Left lung (tissue), 10 donors: Measurements from ENCODE around the gene DHRS4L2. TPM values are rescaled to one million over a fixed set of nuclear protein-coding genes. Genes with fewer than 3 reads are reported as not detected.
"Not testable (repeated sequence)": the region's sequence is repeated elsewhere in the genome, so short reads cannot be mapped to it uniquely, and the experiment has no call there.

Experiments
- ATAC-seq: fragments of 200-7000 bp; cut with Tn5 transposase; one replicate; pipeline ENCODE4 v1.9.1; 2020; ENCODE audit warnings: moderate library complexity
- DNase-seq, 4 donors: peaks; one replicate each; pipeline ENCODE4 v3.0.0-alpha.2; 2013 to 2020
- H3K27ac ChIP-seq, 2 donors: fragments of 200-600 bp; sonication (generic) in 1 of 2; one replicate each; pipeline versions ENCODE4 v1.5.0 to v1.8.0; 2020 to 2021
- H3K27me3 ChIP-seq, 2 donors: fragments of 200-600 bp; sonication (generic) in 1 of 2; one replicate each; pipeline versions ENCODE4 v1.5.0 to v1.8.0; 2020 to 2021
- H3K36me3 ChIP-seq, 2 donors: fragments of 200-600 bp; sonication (generic) in 1 of 2; one replicate each; pipeline versions ENCODE4 v1.5.0 to v1.8.0; 2020 to 2021
- H3K4me1 ChIP-seq, 2 donors: fragments of 200-600 bp; one replicate each; pipeline ENCODE4 v1.8.0; 2021
- H3K4me3 ChIP-seq, 2 donors: fragments of 200-600 bp; sonication (generic) in 1 of 2; one replicate each; pipeline versions ENCODE4 v1.5.0 to v1.8.0; 2020 to 2021; ENCODE audit warnings: mild to moderate bottlenecking in 1 of 2
- H3K9me3 ChIP-seq, 2 donors: fragments of 200-600 bp; sonication (generic) in 1 of 2; one replicate each; pipeline versions ENCODE4 v1.5.0 to v1.8.0; 2020 to 2021
- intact Hi-C, 2 donors: fragments of 100-400 bp; cut with DNase I; formaldehyde crosslinking; loops; one replicate each; pipeline versions ENCODE4 v1.11.2 to v1.14.2; 2022
- polyA plus RNA-seq, 6 donors: library from polyadenylated mRNA; unstranded; fragments of 120-200 nt; gene quantifications; one replicate each; pipeline ENCODE4 v1.2.1, GENCODE V29; 2013; ENCODE audit not compliant: insufficient read length in 6 of 6
- total RNA-seq, 2 donors: library from RNA; stranded (reverse); fragmentation: NEBNext Ultra II Directional; extraction: Animal tissue kit (Norgen Biotek cat#: 25700); gene quantifications; one replicate each; pipeline ENCODE4 v1.2.1, GENCODE V29; 2021
- TF ChIP-seq, protein P1 (sequence below), 2 donors: fragments of 200-600 bp; sonication (generic) in 1 of 2; IDR thresholded peaks; one replicate each; pipeline versions ENCODE4 v1.5.0 to v1.8.0; 2021; ENCODE audit warnings: antibody characterized with exemption in 2 of 2
- donor health status: DM: no; HTN: yes; CAD: no.
- donor health status: DM: no; HTN: no; CAD: no.

DHRS4L2 gene
- total and polyA plus RNA-seq, 8 donors, result 13.8 to 32.8 (median 26.4) TPM

DNA sequence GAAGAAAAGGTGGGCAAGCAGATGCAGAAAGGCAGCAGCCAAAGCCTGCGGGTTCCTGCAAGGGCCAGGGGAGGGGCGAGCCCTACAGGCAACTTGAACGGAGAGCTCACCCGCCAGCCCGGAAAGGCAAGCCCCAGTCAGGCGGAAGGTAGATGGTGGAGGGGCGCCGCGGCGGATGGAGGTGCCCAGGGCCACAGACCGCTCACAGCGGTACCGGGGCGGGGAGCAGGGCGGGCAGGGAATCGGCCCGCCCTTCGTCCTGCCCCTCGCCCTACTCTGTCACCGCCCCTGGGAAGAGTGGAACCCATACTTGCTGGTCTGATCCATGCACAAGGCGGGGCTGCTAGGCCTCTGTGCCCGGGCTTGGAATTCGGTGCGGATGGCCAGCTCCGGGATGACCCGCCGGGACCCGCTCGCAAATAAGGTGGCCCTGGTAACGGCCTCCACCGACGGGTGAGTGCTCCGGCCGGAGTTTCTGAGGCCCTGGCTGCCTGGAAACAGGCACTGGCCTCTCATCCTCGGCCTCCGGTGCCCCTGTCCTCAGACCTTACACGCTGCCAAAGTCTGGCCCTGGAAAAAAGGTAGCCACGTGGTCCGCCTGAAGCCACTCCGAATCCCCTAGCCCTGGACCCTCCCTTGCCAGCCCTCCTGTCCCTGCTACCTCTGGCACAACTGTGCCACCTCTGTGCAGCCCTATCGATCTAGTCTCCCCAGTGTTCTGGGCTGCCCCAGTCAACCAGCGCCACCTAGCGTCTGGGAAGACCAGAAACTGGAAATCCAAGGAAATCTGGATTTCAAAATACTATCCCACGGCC, 35.1 kb upstream of the DHRS4L2 start, which contains the start of gene DHRS4:
DHRS4 (plus strand) TSS at position 307 of the 815 bp plus-strand sequence; CDS start at position 326, 19 bp downstream.
- ATAC-seq (peak; percentile 99), DNase-seq (peak; percentile 87 to 93 (median 90))
- peaks cover 0 to 11% of the 10 kb centered on the region in 2 donors for H3K36me3 ChIP-seq
- H3K4me3 ChIP-seq, result peak within 1 kb of the TSS; percentile 81 to 90
- TF ChIP-seq, protein P1, sequence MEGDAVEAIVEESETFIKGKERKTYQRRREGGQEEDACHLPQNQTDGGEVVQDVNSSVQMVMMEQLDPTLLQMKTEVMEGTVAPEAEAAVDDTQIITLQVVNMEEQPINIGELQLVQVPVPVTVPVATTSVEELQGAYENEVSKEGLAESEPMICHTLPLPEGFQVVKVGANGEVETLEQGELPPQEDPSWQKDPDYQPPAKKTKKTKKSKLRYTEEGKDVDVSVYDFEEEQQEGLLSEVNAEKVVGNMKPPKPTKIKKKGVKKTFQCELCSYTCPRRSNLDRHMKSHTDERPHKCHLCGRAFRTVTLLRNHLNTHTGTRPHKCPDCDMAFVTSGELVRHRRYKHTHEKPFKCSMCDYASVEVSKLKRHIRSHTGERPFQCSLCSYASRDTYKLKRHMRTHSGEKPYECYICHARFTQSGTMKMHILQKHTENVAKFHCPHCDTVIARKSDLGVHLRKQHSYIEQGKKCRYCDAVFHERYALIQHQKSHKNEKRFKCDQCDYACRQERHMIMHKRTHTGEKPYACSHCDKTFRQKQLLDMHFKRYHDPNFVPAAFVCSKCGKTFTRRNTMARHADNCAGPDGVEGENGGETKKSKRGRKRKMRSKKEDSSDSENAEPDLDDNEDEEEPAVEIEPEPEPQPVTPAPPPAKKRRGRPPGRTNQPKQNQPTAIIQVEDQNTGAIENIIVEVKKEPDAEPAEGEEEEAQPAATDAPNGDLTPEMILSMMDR (IDR thresholded peaks at IDR 0.05), result peak; percentile 81 to 93
- peaks cover 3 to 20% of the 10 kb centered on the region in 2 donors for H3K4me1 ChIP-seq
- no peaks in the 10 kb centered on the region for H3K27me3 ChIP-seq
- peak within 1 kb of the TSS; percentile 86 to 90 for H3K27ac ChIP-seq
- intact Hi-C loops, result no loop called here
- H3K9me3 ChIP-seq, result peaks cover 0 to 6% of the 10 kb centered on the region in 2 donors

DNA sequence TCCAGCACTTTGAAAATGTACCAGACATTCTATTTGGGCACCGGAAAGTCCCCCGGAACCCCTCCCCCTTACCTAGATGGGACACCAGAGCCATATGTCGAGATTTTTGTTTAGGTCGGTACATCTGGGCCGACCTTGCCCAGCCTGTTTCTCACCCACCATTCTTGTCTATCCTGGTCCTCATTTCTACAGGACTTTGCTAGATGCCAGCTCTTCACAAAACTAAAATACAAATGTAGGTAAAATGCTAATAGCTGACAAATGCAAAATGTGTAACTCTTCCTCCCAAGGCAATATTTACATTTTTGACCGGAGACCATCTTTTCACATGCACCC, 34.5 kb upstream of the DHRS4L2 start:
- intact Hi-C loops, H3K9me3 ChIP-seq, DNase-seq, ATAC-seq, H3K27me3 ChIP-seq: not testable (repeated sequence)
- H3K36me3 ChIP-seq, result peaks cover 0 to 11% of the 10 kb centered on the region in 2 donors
- TF ChIP-seq, protein P1 (IDR thresholded peaks at IDR 0.05), result peak in 1 of 2 donors; percentile 26
- H3K4me1 ChIP-seq, result peaks cover 3 to 20% of the 10 kb centered on the region in 2 donors
- peak overlapping the region; percentile 86 to 90 for H3K27ac ChIP-seq
- peak overlapping the region; percentile 81 to 90 for H3K4me3 ChIP-seq

DNA sequence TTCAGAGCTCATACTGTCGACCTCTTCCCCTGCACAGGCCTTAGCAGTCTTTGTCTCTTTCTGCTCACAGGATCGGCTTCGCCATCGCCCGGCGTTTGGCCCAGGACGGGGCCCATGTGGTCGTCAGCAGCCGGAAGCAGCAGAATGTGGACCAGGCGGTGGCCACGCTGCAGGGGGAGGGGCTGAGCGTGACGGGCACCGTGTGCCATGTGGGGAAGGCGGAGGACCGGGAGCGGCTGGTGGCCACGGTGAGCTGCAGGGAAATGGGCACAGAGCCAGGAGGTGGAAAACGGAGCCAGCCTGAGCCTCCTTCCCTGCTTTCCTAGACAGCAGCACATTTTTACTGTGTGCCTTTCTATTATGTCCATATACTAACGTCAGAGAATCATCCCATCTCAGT, 33.8 kb upstream of the DHRS4L2 start:
- H3K4me3 ChIP-seq, intact Hi-C loops, H3K27me3 ChIP-seq, ATAC-seq, H3K27ac ChIP-seq, H3K9me3 ChIP-seq: not testable (repeated sequence)
- peak in 1 of 4 donors; percentile 76 for DNase-seq
- peaks cover 0 to 11% of the 10 kb centered on the region in 2 donors for H3K36me3 ChIP-seq
- peaks cover 3 to 20% of the 10 kb centered on the region in 2 donors for H3K4me1 ChIP-seq

DNA sequence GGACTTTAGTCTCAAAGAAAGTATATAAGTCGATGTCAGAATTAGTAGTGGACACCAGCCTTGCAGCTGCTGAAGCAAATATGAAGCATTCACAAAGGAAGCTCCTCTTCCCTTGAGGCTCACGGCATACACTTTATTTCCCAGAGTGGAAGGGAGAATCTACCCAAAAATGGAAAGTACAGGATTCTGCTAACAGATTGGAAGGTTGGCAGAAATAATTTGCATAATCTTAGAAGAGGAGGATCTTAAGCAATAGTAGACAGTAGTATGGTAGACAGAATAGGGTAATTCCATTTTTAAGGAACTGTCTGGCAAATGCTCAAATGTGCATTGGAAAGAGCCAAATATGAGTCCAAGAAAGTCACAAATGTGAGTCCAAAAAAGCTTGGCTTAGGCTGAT, 32.9 kb upstream of the DHRS4L2 start:
- H3K4me1 ChIP-seq, result peaks cover 3 to 20% of the 10 kb centered on the region in 2 donors
- DNase-seq, H3K27me3 ChIP-seq, H3K27ac ChIP-seq, intact Hi-C loops, H3K4me3 ChIP-seq, H3K9me3 ChIP-seq, ATAC-seq: not testable (repeated sequence)
- peaks cover 0 to 11% of the 10 kb centered on the region in 2 donors for H3K36me3 ChIP-seq

DNA sequence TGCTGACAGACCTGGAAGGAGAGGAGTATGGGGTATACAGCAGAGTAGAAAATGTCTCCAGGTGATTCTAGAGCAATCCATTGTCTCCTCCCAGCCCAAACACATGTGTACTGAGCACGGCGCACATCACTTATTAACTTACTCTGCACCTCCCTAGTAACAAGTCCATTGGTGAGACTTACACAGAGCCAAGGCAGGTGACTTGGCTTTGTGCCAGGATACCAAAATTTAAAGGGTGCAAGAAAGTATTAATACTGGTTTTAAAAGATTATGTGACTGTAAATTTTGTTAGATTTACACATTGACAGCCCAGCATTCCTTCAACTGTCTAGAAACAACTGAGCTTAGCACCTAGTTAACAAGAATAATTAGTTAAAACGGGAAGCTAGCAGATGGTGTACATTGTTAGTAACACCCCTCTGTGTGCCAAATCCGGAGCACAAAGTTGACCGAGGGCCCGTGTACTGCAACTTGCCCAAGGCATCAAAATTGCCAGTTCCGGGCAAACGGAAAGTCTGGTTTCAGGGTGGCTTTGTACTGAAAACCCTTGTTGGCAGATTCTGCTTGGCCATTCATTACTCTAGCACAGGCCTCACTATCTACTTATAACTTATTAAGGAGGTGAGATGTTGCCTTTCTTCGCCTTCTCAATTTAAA, 30.7 kb upstream of the DHRS4L2 start:
- H3K4me3 ChIP-seq, DNase-seq, intact Hi-C loops, H3K27me3 ChIP-seq, H3K27ac ChIP-seq, H3K9me3 ChIP-seq, ATAC-seq: not testable (repeated sequence)
- Histone ChIP-seq H3K4me1 (peaks cover 3 to 14% of the 10 kb centered on the region in 2 donors), H3K36me3 (peaks cover 0 to 11% of the 10 kb centered on the region in 2 donors)

DNA sequence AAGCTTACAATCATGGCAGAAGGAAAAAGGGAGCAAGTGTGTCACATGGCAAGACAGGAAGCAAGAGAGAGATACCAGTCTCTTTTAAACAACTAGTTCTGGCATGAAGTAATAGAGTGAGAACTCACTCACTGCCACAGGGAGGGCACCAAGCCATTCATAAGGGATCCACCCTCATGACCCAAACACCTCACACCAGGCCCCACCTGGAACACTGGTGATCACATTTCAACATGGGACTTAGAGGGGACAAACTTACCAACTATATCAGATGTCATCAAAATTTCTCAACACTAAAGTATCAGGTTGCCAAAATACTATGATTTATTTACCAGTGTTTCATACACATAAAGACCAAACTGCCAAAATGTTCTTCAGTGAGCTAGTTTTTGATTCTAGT, 27.8 kb upstream of the DHRS4L2 start:
- H3K36me3 ChIP-seq, H3K4me3 ChIP-seq, H3K4me1 ChIP-seq, ATAC-seq, H3K27ac ChIP-seq, H3K9me3 ChIP-seq, H3K27me3 ChIP-seq, DNase-seq, intact Hi-C loops: not testable (repeated sequence)

DNA sequence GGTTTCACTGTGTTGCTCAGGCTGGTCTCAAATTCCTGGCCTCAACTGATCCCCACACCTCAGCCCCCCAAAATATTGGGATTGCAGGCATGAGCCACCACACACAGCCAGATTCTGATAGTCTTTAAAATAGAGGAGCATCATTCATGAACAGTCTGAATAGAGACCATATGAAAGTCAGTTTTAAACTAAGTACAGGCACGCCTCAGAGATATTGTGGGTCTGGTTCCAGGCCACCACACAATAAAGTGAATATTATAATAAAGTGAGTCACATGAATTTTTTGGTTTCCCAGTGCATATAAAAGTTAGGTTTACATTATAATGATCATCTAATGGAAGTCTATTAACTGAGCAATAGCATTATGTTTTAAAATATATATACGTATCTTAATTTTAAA, 27.0 kb upstream of the DHRS4L2 start:
- H3K4me1 ChIP-seq, H3K4me3 ChIP-seq, intact Hi-C loops, ATAC-seq, H3K9me3 ChIP-seq, DNase-seq, H3K27ac ChIP-seq, H3K27me3 ChIP-seq, H3K36me3 ChIP-seq: not testable (repeated sequence)

DNA sequence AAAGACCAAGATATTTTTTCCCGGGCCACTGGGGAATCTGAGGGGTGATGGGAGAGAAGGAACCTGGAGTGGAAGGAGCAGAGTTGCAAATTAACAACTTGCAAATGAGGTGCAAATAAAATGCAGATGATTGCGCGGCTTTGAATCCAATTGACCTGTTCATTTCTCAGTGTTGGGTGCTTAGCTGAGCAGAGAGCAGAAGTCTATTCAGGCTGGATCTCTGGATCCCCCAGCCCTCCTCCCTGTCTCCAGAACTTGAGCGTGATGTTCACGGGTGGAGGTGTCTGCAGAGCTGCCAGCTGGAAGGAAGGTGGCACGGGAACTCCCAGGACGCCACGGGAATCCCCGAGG, 19.6 kb upstream of the DHRS4L2 start:
- DNase-seq, H3K36me3 ChIP-seq, ATAC-seq, H3K9me3 ChIP-seq, H3K27me3 ChIP-seq, intact Hi-C loops, H3K4me1 ChIP-seq, H3K27ac ChIP-seq: not testable (repeated sequence)
- peak overlapping the region in 1 of 2 donors; percentile 43 for H3K4me3 ChIP-seq

DNA sequence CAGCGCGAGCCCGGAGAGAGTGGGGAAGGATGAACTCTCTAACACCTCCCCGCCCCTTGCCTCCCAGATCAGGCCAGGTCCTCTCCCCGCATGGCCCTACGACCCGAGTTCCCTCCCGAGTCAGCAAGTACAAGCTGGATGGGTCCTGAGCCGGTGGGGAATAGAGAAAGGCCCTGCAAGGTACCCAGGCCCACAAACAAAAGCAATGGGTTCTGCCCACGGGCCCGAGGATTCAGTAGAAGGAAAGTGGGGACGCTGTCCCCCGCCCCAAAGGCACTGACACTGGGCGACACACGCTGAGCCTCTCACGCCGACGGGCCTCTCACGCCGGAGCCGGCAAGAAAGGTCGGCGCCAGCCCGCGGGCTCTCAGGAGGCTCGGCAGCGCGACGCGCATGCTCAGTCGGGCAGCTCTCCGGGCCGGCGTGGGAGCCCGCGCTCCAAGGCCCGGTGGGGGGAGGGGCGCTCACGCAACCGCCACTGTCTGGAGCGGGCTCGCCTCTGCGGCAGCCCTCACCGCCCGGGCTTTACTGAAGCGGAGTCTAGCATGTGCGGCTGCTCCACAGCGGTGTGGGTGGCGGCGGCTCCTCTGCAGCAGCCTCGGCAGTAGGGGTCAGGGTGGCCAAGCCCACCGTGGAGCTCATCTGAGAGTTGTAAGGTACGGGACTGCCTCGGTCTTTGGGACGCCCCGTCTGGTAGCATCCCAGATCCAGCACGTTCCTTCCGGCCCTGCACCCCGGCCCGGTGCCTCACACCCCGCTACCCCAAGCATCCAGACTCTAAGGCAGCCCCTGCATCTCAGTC, 19.0 kb upstream of the DHRS4L2 start:
- H3K27me3 ChIP-seq, H3K36me3 ChIP-seq, H3K27ac ChIP-seq, H3K4me1 ChIP-seq, H3K9me3 ChIP-seq: not testable (repeated sequence)
- ATAC-seq (peak; percentile 93), DNase-seq (peak in 2 of 4 donors; percentile 47 to 84)
- intact Hi-C loops, result loop anchor here in 1 of 2 donors (5.0 kb wide), 1 partner anchor 48 kb away; no protein-coding TSS in a partner anchor
- peak overlapping the region; percentile 43 for H3K4me3 ChIP-seq

DNA sequence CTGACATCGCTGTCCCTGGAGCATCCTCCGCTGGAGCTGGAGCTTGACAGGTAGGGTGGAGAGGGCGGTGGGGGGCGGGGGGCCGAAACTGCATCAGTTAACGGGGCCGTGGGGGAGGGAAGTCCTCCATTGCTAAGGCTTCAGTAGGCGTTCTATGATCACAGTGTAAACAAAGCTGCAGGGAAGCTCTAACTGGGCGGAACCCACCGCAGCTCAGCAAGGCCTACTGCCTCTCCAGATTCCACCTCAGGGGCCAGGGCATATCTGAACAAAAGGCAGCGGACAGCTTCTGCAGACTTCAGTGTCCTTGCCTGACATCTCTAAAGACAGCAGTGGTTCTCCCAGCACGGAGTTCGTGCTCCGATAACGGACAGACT, 18.5 kb upstream of the DHRS4L2 start:
- H3K36me3 ChIP-seq, H3K4me1 ChIP-seq, H3K9me3 ChIP-seq, H3K27me3 ChIP-seq, H3K27ac ChIP-seq, DNase-seq: not testable (repeated sequence)
- intact Hi-C loops, result loop anchor here in 1 of 2 donors (5.0 kb wide), 1 partner anchor 47 kb away; no protein-coding TSS in a partner anchor
- peak overlapping the region in 1 of 2 donors; percentile 43 for H3K4me3 ChIP-seq
- ATAC-seq, result peak; percentile 26
